Measurements from ENCODE around the gene PRPF38B. TPM values are rescaled to one million over a fixed set of nuclear protein-coding genes. Genes with fewer than 3 reads are reported as not detected.
A peak's percentile ranks its signal among the peaks of the same experiment; 100 is the strongest.
"Not testable (repeated sequence)": the region's sequence is repeated elsewhere in the genome, so short reads cannot be mapped to it uniquely, and the experiment has no call there.

Gene PRPF38B
- polyA plus RNA-seq, 1 of the 3 experiments (the other 2 are of a cell fraction), result 17.5 TPM

GRCh38 chr1:108701176-108701849 lies 9.2 kb downstream of the PRPF38B start:
- POLR2A ChIA-PET, result no interaction called here
- peaks cover 33% of the 10 kb centered on the region for H3F3A ChIP-seq (replicated peaks; ENCODE audit: insufficient read depth)
- H3K79me2 ChIP-seq (ENCODE audit: insufficient read depth), result peaks cover 19% of the 10 kb centered on the region
- WGBS (ENCODE audit: low lambda C conversion rate), result 96% methylated on average over 5 of the region's 5 CpGs
- H3K9me3 ChIP-seq, result no peaks in the 10 kb centered on the region
- H4K20me1 ChIP-seq (ENCODE audit: insufficient read depth), result no peaks in the 10 kb centered on the region
- H3K4me1 ChIP-seq (ENCODE audit: control insufficient read depth in 1 of 2, insufficient read depth in 2 of 2, low read depth in 1 of 2, low read length in 1 of 2), result 0 out of 4 replicates have a peak, but pooled peaks cover 0 to 12% of the 10 kb centered on the region in 2 experiments
- H3K4me2 ChIP-seq, result no peak overlapping the region
- H3K27me3 ChIP-seq (ENCODE audit: insufficient read depth), result no peaks in the 10 kb centered on the region
- H3K27ac ChIP-seq (ENCODE audit: low read depth in 2 of 2, low read length in 1 of 2), result no peak overlapping the region
- H3K9me2 ChIP-seq, result no peaks in the 10 kb centered on the region
- H2AFZ ChIP-seq (ENCODE audit: low read depth), result no peak overlapping the region
- TF ChIP-seq EZH2phosphoT487 (IDR thresholded peaks at IDR 0.05; ENCODE audit: borderline replicate concordance, low read depth) (no peak), GATA2 (CRISPR knock-in tag; IDR thresholded peaks at IDR 0.05) (no peak), MEF2A (IDR thresholded peaks at IDR 0.05; ENCODE audit: borderline replicate concordance, low read depth) (no peak), MXI1 (IDR thresholded peaks at IDR 0.05; ENCODE audit: low read depth, low read length) (no peak), RAD21 (IDR thresholded peaks at IDR 0.05; ENCODE audit: low read length) (no peak)
- no peak for DNase-seq
- peaks cover 59 to 60% of the 10 kb centered on the region in 2 experiments for H3K36me3 ChIP-seq (replicated peaks in 1 of 2; ENCODE audit: control insufficient read depth in 1 of 2, insufficient read depth in 2 of 2, low read length in 1 of 2)
- CTCF ChIA-PET, result no interaction called here
- no peak overlapping the region for H3K9ac ChIP-seq
- no peak overlapping the region for H3K4me3 ChIP-seq (ENCODE audit: low read depth in 2 of 2, low read length in 1 of 2)

DNA sequence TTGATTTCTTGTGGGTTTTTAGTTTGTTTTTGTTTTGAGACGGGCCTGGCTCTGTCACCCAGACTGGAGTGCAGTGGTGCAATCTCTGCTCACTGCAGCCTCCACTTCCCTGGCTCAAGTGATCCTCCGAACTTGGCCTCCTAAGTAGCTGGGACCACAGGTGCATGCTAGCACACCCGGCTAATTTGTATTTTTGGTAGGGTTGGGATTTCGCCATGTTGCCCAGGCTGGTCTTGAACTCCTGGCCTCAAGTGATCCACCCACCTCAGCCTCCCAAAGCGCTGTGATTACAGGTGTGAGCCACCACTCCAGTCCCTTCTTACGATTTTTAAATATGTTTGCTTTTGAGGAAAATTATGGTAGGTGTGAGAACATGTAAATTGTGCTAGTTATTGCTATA lies 10.0 kb downstream of the PRPF38B start:
- H3K27ac ChIP-seq (ENCODE audit: low read depth in 2 of 2, low read length in 1 of 2), result not testable (repeated sequence)
- WGBS (ENCODE audit: low lambda C conversion rate), result 98% methylated on average over 6 of the region's 6 CpGs

DNA sequence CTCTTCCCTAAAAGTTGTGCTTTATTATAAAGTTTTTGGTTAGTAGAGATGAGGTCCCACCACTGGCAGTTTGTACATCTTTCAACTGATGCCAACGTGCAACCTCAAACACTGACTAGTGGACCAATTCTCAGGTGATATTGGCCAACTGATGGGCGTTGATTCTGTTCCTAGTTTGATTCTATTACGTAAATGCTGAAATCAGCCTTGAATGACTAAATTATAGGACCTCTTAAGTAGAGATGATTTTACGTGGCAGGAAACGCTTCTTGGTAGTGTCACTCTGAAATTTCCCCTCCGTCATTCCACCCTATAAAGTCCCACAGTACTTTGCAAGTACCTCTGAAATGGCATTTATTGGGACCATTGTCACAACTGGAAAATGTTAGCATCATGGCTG lies 11.8 kb downstream of the PRPF38B start:
- peak overlapping the region in 1 of 2 experiments; percentile 46; a peak in 1 of 4 replicates for H3K27ac ChIP-seq (ENCODE audit: low read depth in 2 of 2, low read length in 1 of 2)
- peaks cover 26% of the 10 kb centered on the region for H3F3A ChIP-seq (replicated peaks; ENCODE audit: insufficient read depth)
- no peak for DNase-seq
- peaks cover 33% of the 10 kb centered on the region in 2 experiments for H3K36me3 ChIP-seq (replicated peaks in 1 of 2; ENCODE audit: control insufficient read depth in 1 of 2, insufficient read depth in 2 of 2, low read length in 1 of 2)
- H2AFZ ChIP-seq (ENCODE audit: low read depth), result no peak overlapping the region
- H3K4me1 ChIP-seq (ENCODE audit: control insufficient read depth in 1 of 2, insufficient read depth in 2 of 2, low read depth in 1 of 2, low read length in 1 of 2), result 0 out of 4 replicates have a peak, but pooled peaks cover 0 to 12% of the 10 kb centered on the region in 2 experiments
- no peaks in the 10 kb centered on the region for H4K20me1 ChIP-seq (ENCODE audit: insufficient read depth)
- TF ChIP-seq, protein P1, sequence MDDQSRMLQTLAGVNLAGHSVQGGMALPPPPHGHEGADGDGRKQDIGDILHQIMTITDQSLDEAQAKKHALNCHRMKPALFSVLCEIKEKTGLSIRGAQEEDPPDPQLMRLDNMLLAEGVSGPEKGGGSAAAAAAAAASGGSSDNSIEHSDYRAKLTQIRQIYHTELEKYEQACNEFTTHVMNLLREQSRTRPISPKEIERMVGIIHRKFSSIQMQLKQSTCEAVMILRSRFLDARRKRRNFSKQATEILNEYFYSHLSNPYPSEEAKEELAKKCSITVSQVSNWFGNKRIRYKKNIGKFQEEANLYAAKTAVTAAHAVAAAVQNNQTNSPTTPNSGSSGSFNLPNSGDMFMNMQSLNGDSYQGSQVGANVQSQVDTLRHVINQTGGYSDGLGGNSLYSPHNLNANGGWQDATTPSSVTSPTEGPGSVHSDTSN (IDR thresholded peaks at IDR 0.05), result no peak
- no peak for TF ChIP-seq TCF12 (IDR thresholded peaks at IDR 0.05)
- TF ChIP-seq, protein P2, sequence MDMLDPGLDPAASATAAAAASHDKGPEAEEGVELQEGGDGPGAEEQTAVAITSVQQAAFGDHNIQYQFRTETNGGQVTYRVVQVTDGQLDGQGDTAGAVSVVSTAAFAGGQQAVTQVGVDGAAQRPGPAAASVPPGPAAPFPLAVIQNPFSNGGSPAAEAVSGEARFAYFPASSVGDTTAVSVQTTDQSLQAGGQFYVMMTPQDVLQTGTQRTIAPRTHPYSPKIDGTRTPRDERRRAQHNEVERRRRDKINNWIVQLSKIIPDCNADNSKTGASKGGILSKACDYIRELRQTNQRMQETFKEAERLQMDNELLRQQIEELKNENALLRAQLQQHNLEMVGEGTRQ (IDR thresholded peaks at IDR 0.05; ENCODE audit: borderline replicate concordance, low read depth, low read length), result no peak
- TF ChIP-seq FOSL2 (IDR thresholded peaks at IDR 0.05; ENCODE audit: borderline replicate concordance, low read depth), result no peak
- TF ChIP-seq SMC3 (IDR thresholded peaks at IDR 0.05; ENCODE audit: low read depth, low read length), result no peak
- no peak for TF ChIP-seq SIN3A (IDR thresholded peaks at IDR 0.05; ENCODE audit: borderline replicate concordance, low read depth, low read length)
- no peak for TF ChIP-seq TAF1 (IDR thresholded peaks at IDR 0.05; ENCODE audit: borderline replicate concordance, low read depth, low read length)
- TF ChIP-seq, protein P3, sequence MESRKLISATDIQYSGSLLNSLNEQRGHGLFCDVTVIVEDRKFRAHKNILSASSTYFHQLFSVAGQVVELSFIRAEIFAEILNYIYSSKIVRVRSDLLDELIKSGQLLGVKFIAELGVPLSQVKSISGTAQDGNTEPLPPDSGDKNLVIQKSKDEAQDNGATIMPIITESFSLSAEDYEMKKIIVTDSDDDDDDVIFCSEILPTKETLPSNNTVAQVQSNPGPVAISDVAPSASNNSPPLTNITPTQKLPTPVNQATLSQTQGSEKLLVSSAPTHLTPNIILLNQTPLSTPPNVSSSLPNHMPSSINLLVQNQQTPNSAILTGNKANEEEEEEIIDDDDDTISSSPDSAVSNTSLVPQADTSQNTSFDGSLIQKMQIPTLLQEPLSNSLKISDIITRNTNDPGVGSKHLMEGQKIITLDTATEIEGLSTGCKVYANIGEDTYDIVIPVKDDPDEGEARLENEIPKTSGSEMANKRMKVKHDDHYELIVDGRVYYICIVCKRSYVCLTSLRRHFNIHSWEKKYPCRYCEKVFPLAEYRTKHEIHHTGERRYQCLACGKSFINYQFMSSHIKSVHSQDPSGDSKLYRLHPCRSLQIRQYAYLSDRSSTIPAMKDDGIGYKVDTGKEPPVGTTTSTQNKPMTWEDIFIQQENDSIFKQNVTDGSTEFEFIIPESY (IDR thresholded peaks at IDR 0.05; ENCODE audit: borderline replicate concordance, low read depth), result no peak
- no peak for TF ChIP-seq TEAD4 (IDR thresholded peaks at IDR 0.05; ENCODE audit: borderline replicate concordance, insufficient read depth)
- no peak for TF ChIP-seq ELF1 (IDR thresholded peaks at IDR 0.05)
- no peaks in the 10 kb centered on the region for H3K79me2 ChIP-seq (ENCODE audit: insufficient read depth)
- H3K9me3 ChIP-seq, result no peaks in the 10 kb centered on the region
- POLR2A ChIA-PET, result no interaction called here
- no peaks in the 10 kb centered on the region for H3K9me2 ChIP-seq
- CTCF ChIA-PET, result interaction anchor here (1.3 kb wide), 1 partner anchor 11 kb away, joined by 3 read pairs; no protein-coding TSS in a partner anchor
- no peak overlapping the region for H3K4me3 ChIP-seq (ENCODE audit: low read depth in 2 of 2, low read length in 1 of 2)
- H3K9ac ChIP-seq, result no peak overlapping the region
- peak overlapping the region; percentile 41; the same call in 1 of the 2 replicates for H3K4me2 ChIP-seq
- H3K27me3 ChIP-seq (ENCODE audit: insufficient read depth), result no peaks in the 10 kb centered on the region
- WGBS (ENCODE audit: low lambda C conversion rate), result 97% methylated on average over 6 of the region's 6 CpGs

More for the DNA sequence above, 10.0 kb downstream of the PRPF38B start:
- H3K79me2 ChIP-seq (ENCODE audit: insufficient read depth), result peaks cover 11% of the 10 kb centered on the region; the same call in 1 of the 2 replicates
- H3K4me2 ChIP-seq; DNase-seq; H3K27me3 ChIP-seq (ENCODE audit: insufficient read depth); H3K9me3 ChIP-seq; H2AFZ ChIP-seq (ENCODE audit: low read depth); POLR2A ChIA-PET; H4K20me1 ChIP-seq (ENCODE audit: insufficient read depth); H3K9ac ChIP-seq; H3K4me3 ChIP-seq (ENCODE audit: low read depth in 2 of 2, low read length in 1 of 2); H3K9me2 ChIP-seq: not testable (repeated sequence)
- peaks cover 51 to 52% of the 10 kb centered on the region in 2 experiments for H3K36me3 ChIP-seq (replicated peaks in 1 of 2; ENCODE audit: control insufficient read depth in 1 of 2, insufficient read depth in 2 of 2, low read length in 1 of 2)
- H3F3A ChIP-seq (replicated peaks; ENCODE audit: insufficient read depth), result peaks cover 33% of the 10 kb centered on the region
- CTCF ChIA-PET, result interaction anchor here (1.0 kb wide), 1 partner anchor 16 kb away, joined by 3 read pairs; no protein-coding TSS in a partner anchor
- H3K4me1 ChIP-seq (ENCODE audit: control insufficient read depth in 1 of 2, insufficient read depth in 2 of 2, low read depth in 1 of 2, low read length in 1 of 2), result 0 out of 4 replicates have a peak, but pooled peaks cover 0 to 12% of the 10 kb centered on the region in 2 experiments
